PC-9 (cell line): ENCODE measurements around the gene HSDL1. TPM values are rescaled to one million over a fixed set of nuclear protein-coding genes. Genes with fewer than 3 reads are reported as not detected.

ENCODE experiments used
- BruUV-seq: library from RNA; stranded (reverse); fragments of 400-500 nt; replicated peaks from 2 replicates; lab custom pipeline; 2021; lab: Mats Ljungman, UMichigan
- CTCF ChIA-PET: fragments of 300-600 bp; sonication (Branson Sonifier 250); formaldehyde crosslinking; loops from one replicate; lab custom pipeline; 2022; ENCODE audit warnings: antibody characterized with exemption; lab: Charles Lee
- POLR2A ChIA-PET: fragments of 300-600 bp; sonication (Branson Sonifier 250); formaldehyde crosslinking; loops from one replicate; lab custom pipeline; 2022; ENCODE audit warnings: antibody characterized with exemption; ENCODE audit not compliant: unreplicated experiment; lab: Charles Lee
- DNase-seq, 2 experiments: peaks; one replicate each; pipeline versions ENCODE4 v3.0.0 to v3.0.0-alpha.2; 2015 to 2022; ENCODE audit warnings: mixed read lengths in 1 of 2
- H2AFZ ChIP-seq: fragments of 200-600 bp; sonication (generic); 2 replicates; pipeline ENCODE4 v1.8.1; 2017; ENCODE audit warnings: antibody characterized with exemption
- H3F3A ChIP-seq: fragments of 200-600 bp; sonication (generic); 2 replicates; pipeline ENCODE4 v1.8.1; 2017; ENCODE audit warnings: antibody characterized with exemption, mild to moderate bottlenecking, low read depth; ENCODE audit not compliant: insufficient read depth
- H3K27ac ChIP-seq: fragments of 200-600 bp; sonication (generic); 2 replicates; pipeline ENCODE4 v1.6.1; 2016; ENCODE audit warnings: mixed run types
- H3K27me3 ChIP-seq: fragments of 200-600 bp; sonication (generic); 2 replicates; pipeline ENCODE4 v1.6.1; 2016; ENCODE audit warnings: low read depth, mixed run types; ENCODE audit not compliant: insufficient read depth
- H3K36me3 ChIP-seq: fragments of 200-600 bp; sonication (generic); 2 replicates; pipeline ENCODE4 v1.6.1; 2016; ENCODE audit warnings: low read depth, mixed run types
- H3K4me1 ChIP-seq: fragments of 200-600 bp; sonication (generic); replicated peaks from 2 replicates; pipeline ENCODE4 v1.6.1; 2016; ENCODE audit warnings: mixed run types; ENCODE audit not compliant: insufficient read depth
- H3K4me2 ChIP-seq: fragments of 200-600 bp; sonication (generic); 2 replicates; pipeline ENCODE4 v1.6.1; 2017; ENCODE audit warnings: mixed run types
- H3K4me3 ChIP-seq: fragments of 200-600 bp; sonication (generic); 2 replicates; pipeline ENCODE4 v1.6.1; 2016; ENCODE audit warnings: mixed run types
- H3K79me2 ChIP-seq: fragments of 200-600 bp; sonication (generic); 2 replicates; pipeline ENCODE4 v1.6.1; 2017; ENCODE audit warnings: low read depth, mixed run types
- H3K9me2 ChIP-seq: fragments of 200-600 bp; sonication (generic); 2 replicates; pipeline ENCODE4 v1.8.1; 2017; ENCODE audit warnings: mild to moderate bottlenecking; ENCODE audit not compliant: insufficient read depth
- H3K9me3 ChIP-seq: fragments of 200-600 bp; sonication (generic); 2 replicates; pipeline ENCODE4 v1.8.1; 2016; ENCODE audit warnings: low read depth; ENCODE audit not compliant: insufficient read depth
- H4K20me1 ChIP-seq: fragments of 200-600 bp; sonication (generic); 2 replicates; pipeline ENCODE4 v1.8.1; 2017; ENCODE audit not compliant: insufficient read depth
- CTCF ChIP-seq: fragments of 200-600 bp; sonication (generic); conservative IDR thresholded peaks from 2 replicates; pipeline ENCODE4 v1.6.1; 2017; ENCODE audit warnings: mixed run types, antibody characterized with exemption, mild to moderate bottlenecking, moderate library complexity
- EZH2 ChIP-seq: fragments of 200-600 bp; sonication (generic); IDR thresholded peaks from 2 replicates; pipeline ENCODE4 v1.8.0; 2017; ENCODE audit warnings: antibody characterized with exemption, low read depth
- intact Hi-C: fragments of 100-400 bp; cut with micrococcal nuclease; formaldehyde crosslinking; loops from one replicate; pipeline ENCODE4 v1.10.0; 2022; ENCODE audit not compliant: unreplicated experiment
- total RNA-seq: library from RNA; stranded (reverse); gene quantifications from 2 replicates; pipeline ENCODE4 v1.2.3, GENCODE V29; 2021

Gene HSDL1
- total RNA-seq, 1 experiment from 2014 or later = 32.1 TPM

DNA sequence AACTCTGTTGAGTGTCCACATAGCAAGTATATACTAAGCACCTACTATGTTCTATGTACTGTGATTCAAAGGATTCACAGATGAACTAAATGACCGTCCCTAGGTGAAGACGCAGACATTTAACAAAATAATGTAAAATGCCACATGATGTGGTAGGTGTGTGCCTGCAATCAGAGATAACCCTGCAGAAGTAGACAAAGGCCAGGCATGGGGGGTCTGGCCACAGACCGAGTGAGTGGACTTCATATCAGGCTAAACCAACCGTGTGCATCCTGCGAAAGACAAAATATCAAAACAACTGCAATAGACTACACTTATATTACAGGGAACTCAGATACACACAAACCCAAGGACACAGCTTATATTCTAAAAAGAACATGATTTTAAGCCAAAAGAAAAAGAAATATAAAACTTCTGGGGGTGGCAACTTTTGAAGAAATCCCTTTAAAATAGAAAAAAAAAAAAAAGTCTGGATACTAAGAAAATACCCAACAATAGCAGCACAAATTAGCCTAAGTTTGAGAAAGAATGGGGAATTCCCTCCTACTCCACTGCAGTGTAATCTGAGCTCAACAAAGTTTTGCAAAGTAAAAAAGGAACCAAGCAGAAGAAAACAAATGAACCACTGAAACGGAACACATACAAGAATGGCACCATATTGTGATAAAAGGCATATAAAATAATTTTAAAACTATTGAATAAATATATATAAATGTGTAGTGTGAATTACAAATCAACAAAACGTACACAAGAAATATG, 12.3 kb downstream of the HSDL1 start:
- BruUV-seq = no TSS peak
- H3K27me3 ChIP-seq = no peaks in the 10 kb centered on the region
- H3K4me2 ChIP-seq = no peak overlapping the region
- H3K4me3 ChIP-seq = no peak overlapping the region
- ChIA-PET CTCF (no interaction called here), POLR2A (no interaction called here)
- no peaks in the 10 kb centered on the region for H3K36me3 ChIP-seq
- H3K27ac ChIP-seq = no peak overlapping the region
- no peaks in the 10 kb centered on the region for H3K9me2 ChIP-seq
- no peaks in the 10 kb centered on the region for H3K4me1 ChIP-seq
- peaks cover 3% of the 10 kb centered on the region; the same call in 1 of the 2 replicates for H3F3A ChIP-seq
- no peaks in the 10 kb centered on the region for H4K20me1 ChIP-seq
- peaks cover 21% of the 10 kb centered on the region; the same call in 1 of the 2 replicates for H3K79me2 ChIP-seq
- H3K9me3 ChIP-seq = no peaks in the 10 kb centered on the region
- DNase-seq = no peak
- intact Hi-C loops = no loop called here
- TF ChIP-seq EZH2 (no peak), CTCF (no peak)
- H2AFZ ChIP-seq = no peak overlapping the region

DNA sequence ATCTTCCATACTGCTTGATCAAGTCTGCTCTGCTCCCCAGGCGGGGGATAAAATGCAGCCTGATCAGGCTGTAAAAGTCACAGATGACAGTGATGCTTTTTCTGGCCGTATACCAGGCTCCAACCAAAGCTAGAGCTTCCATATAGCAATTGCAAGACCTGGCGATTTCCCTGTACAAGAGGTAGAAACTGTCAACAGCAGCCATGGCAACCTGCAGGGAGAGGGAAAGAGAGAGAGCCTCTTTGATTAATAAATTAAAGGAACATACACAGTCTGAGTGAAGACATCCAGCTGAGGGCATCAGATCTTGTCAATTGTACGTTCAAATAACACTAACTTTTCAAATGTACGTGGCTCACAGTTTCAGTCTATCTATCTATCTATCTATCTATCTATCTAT, 13.9 kb downstream of the HSDL1 start:
- TF ChIP-seq EZH2 (no peak), CTCF (no peak)

DNA sequence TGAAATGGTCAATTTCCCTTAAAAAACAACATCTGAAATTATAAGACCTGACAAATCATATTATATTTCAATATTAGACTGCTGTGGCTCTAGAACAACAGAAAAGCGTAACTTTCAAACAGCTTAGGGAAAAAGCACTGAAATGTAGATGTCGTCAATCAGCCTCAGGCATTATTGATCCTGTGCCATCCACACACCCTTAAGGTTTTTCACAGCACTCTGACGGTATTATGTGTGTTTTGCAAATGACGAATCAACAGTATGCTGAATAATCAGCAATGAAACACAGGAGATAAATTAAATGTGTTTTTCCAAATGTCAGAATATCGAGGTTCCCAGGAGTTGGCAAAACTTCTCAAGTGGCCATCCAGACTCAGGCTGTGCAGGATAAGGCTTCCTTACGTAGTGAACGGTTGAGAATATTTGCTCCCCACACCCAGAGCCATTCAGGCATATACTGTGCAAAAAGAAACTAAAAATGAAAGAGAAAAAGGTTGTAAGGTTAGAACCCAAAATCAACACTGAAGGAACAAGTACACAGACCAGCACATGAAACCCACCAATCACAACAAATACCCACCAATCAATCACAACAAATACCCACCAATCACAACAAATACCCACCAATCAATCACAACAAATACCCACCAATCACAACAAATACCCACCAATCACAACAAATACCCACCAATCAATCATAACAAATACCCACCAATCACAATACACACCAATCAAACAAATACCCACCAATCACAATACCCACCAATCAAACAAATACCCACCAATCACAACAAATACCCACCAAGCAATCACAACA, 20.5 kb downstream of the HSDL1 start:
- POLR2A ChIA-PET = no interaction called here
- H3K79me2 ChIP-seq = no peaks in the 10 kb centered on the region
- H3K9me3 ChIP-seq = no peaks in the 10 kb centered on the region
- TF ChIP-seq CTCF = no peak
- TF ChIP-seq EZH2 = no peak
- no peak overlapping the region for H3K27ac ChIP-seq
- CTCF ChIA-PET = no interaction called here
- H2AFZ ChIP-seq = no peak overlapping the region
- no peaks in the 10 kb centered on the region for H3K27me3 ChIP-seq
- H3K9me2 ChIP-seq = no peaks in the 10 kb centered on the region
- intact Hi-C loops = no loop called here
- no peaks in the 10 kb centered on the region for H3K36me3 ChIP-seq
- no peak overlapping the region for H3K4me2 ChIP-seq
- peaks cover 12% of the 10 kb centered on the region for H3K4me1 ChIP-seq
- DNase-seq = no peak
- H4K20me1 ChIP-seq = no peaks in the 10 kb centered on the region
- peaks cover 24% of the 10 kb centered on the region; the same call in 1 of the 2 replicates for H3F3A ChIP-seq
- BruUV-seq = no TSS peak
- no peak overlapping the region for H3K4me3 ChIP-seq

More for the DNA sequence above, 13.9 kb downstream of the HSDL1 start:
- H3K27me3 ChIP-seq = no peaks in the 10 kb centered on the region
- no peaks in the 10 kb centered on the region for H3K9me2 ChIP-seq
- no peak overlapping the region for H3K27ac ChIP-seq
- no peak overlapping the region for H3K4me3 ChIP-seq
- no peaks in the 10 kb centered on the region for H3K36me3 ChIP-seq
- no peak overlapping the region for H2AFZ ChIP-seq
- H3K79me2 ChIP-seq = 0 out of 2 replicates have a peak, but pooled peaks cover 5% of the 10 kb centered on the region
- BruUV-seq = no TSS peak
- ChIA-PET CTCF (no interaction called here), POLR2A (no interaction called here)
- H3F3A ChIP-seq = peaks cover 15% of the 10 kb centered on the region; the same call in 1 of the 2 replicates
- H3K9me3 ChIP-seq = no peaks in the 10 kb centered on the region
- H3K4me1 ChIP-seq = no peaks in the 10 kb centered on the region
- intact Hi-C loops = no loop called here
- H4K20me1 ChIP-seq = no peaks in the 10 kb centered on the region
- DNase-seq = no peak
- no peak overlapping the region for H3K4me2 ChIP-seq
